Measurements from ENCODE around the gene AMFR. TPM values are rescaled to one million over a fixed set of nuclear protein-coding genes. Genes with fewer than 3 reads are reported as not detected.
A peak's percentile ranks its signal among the peaks of the same experiment; 100 is the strongest.

AMFR gene
- total RNA-seq, 2 experiments from 2014 or later, result 42.0 to 45.4 TPM

GRCh38 chr16:56356276-56357240 lies 68.8 kb downstream of the AMFR start:
- H3K4me3 Mint-ChIP-seq, result peak overlapping the region; percentile 73
- H3K4me1 Mint-ChIP-seq (ENCODE audit: low read depth), result peaks cover 23% of the 10 kb centered on the region
- CTCF ChIA-PET, result interaction anchor here (0.7 to 1.8 kb wide), 16 partner anchors 8 to 413 kb away, joined by 3 to 11 read pairs (median 3); partner anchors contain the start of gene AMFR
- peak overlapping the region; percentile 89 for H3K27ac Mint-ChIP-seq
- no peaks in the 10 kb centered on the region for H3K9me3 Mint-ChIP-seq
- POLR2A ChIA-PET, result interaction anchor here (1.1 kb wide), 2 partner anchors 71 to 95 kb away, joined by 3 to 4 read pairs; partner anchors contain the start of genes NUDT21 and OGFOD1
- intact Hi-C loops (cut with micrococcal nuclease), result loop anchor here (1.0 to 5.0 kb wide), 3 partner anchors 69 to 154 kb away; partner anchors contain the start of genes AMFR, NUDT21 and OGFOD1
- H3K36me3 Mint-ChIP-seq, result no peaks in the 10 kb centered on the region
- DNase-seq, result peak; percentile 74
- H3K27me3 Mint-ChIP-seq, result no peaks in the 10 kb centered on the region

GRCh38 chr16:56355786-56356275 lies 69.5 kb downstream of the AMFR start:
- H3K36me3 Mint-ChIP-seq, result no peaks in the 10 kb centered on the region
- H3K27me3 Mint-ChIP-seq, result no peaks in the 10 kb centered on the region
- intact Hi-C loops (cut with micrococcal nuclease), result loop anchor here (5.0 kb wide), 1 partner anchor 96 kb away; the partner anchor contains the start of genes NUDT21 and OGFOD1
- no peak overlapping the region for H3K27ac Mint-ChIP-seq
- H3K4me1 Mint-ChIP-seq (ENCODE audit: low read depth), result peaks cover 23% of the 10 kb centered on the region
- ChIA-PET CTCF (interaction anchor here (0.7 to 1.8 kb wide), 12 partner anchors 8 to 412 kb away, joined by 3 to 11 read pairs (median 4); no protein-coding TSS in a partner anchor), POLR2A (no interaction called here)
- DNase-seq, result peak; percentile 7
- peak overlapping the region; percentile 73 for H3K4me3 Mint-ChIP-seq
- H3K9me3 Mint-ChIP-seq, result no peaks in the 10 kb centered on the region

DNA sequence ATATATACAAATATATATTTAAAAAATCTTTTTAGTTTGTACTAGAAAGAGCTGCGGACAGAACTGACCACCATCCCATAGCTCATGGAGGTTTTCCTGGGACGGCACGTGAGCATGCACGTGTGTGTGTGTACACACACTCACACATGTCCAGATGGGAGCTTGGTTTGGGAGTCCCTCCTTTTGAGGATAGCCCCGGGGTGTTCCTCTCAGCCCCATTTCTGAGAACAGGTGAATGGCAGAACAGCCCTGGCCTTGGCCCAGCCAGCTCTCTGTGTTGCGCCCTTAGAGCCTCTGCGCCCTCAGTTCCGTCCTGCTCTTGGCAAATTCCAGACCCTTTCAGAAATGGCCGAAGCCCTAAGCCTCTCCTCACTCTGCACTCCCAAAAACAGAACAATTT lies 70.1 kb downstream of the AMFR start:
- H3K36me3 Mint-ChIP-seq, result no peaks in the 10 kb centered on the region
- CTCF ChIA-PET, result no interaction called here
- H3K27ac Mint-ChIP-seq, result no peak overlapping the region
- POLR2A ChIA-PET, result no interaction called here
- H3K4me1 Mint-ChIP-seq (ENCODE audit: low read depth), result peaks cover 23% of the 10 kb centered on the region
- H3K27me3 Mint-ChIP-seq, result no peaks in the 10 kb centered on the region
- no peaks in the 10 kb centered on the region for H3K9me3 Mint-ChIP-seq
- peak; percentile 6 for DNase-seq
- intact Hi-C loops (cut with micrococcal nuclease), result loop anchor here (5.0 kb wide), 1 partner anchor 97 kb away; the partner anchor contains the start of genes NUDT21 and OGFOD1
- H3K4me3 Mint-ChIP-seq, result no peak overlapping the region

DNA sequence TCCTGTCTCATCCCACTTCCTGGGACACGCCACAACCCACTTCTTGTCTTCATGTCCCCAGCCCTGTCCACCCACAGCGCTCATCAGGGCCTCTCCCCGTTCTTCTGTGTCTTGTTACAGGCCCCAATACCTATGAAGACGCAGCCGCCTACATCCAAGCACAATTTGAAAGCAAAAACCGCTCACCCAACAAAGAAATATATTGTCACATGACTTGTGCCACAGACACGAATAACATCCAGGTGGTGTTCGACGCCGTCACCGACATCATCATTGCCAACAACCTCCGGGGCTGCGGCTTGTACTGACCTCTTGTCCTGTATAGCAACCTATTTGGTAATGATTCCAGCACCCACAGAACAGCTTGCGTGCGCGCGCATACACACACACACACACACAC lies 70.6 kb downstream of the AMFR start:
- CTCF ChIA-PET, result no interaction called here
- peak; percentile 8 for DNase-seq
- Mint-ChIP-seq H3K27ac (no peak overlapping the region), H3K36me3 (no peaks in the 10 kb centered on the region), H3K4me1 (ENCODE audit: low read depth) (peaks cover 20% of the 10 kb centered on the region), H3K4me3 (no peak overlapping the region), H3K9me3 (no peaks in the 10 kb centered on the region), H3K27me3 (no peaks in the 10 kb centered on the region)
- POLR2A ChIA-PET, result no interaction called here
- intact Hi-C loops (cut with micrococcal nuclease), result loop anchor here (5.0 kb wide), 1 partner anchor 98 kb away; the partner anchor contains the start of genes NUDT21 and OGFOD1

DNA sequence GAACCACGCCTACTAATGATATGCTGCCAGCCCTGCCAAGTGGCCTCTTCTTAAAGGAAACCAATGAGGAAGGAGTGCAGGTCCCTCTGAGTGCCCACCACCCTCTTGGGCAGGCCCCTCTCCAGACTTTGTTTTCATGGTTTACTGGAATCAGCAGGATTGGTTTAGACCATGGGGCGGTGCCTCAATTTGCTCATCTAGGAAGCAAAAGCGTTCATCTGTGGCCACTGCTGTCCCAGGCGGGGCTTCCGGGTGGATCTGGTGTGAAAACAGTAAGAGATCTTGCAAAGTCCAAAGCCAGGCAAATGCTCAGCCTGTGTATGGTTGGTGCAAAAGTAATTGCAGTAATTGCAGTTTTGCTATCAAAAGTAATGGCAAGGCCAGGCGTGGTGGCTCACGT lies 71.3 kb downstream of the AMFR start:
- CTCF ChIA-PET, result no interaction called here

GRCh38 chr16:56353054-56353921 lies 72.1 kb downstream of the AMFR start:
- peak; percentile 3 for DNase-seq
- ChIA-PET POLR2A (no interaction called here), CTCF (no interaction called here)
- intact Hi-C loops (cut with micrococcal nuclease), result no loop called here
- Mint-ChIP-seq H3K4me3 (no peak overlapping the region), H3K27ac (no peak overlapping the region), H3K4me1 (ENCODE audit: low read depth) (peaks cover 17% of the 10 kb centered on the region), H3K9me3 (no peaks in the 10 kb centered on the region), H3K27me3 (no peaks in the 10 kb centered on the region), H3K36me3 (no peaks in the 10 kb centered on the region)

More for the DNA sequence above, 71.3 kb downstream of the AMFR start:
- Mint-ChIP-seq H3K36me3 (no peaks in the 10 kb centered on the region), H3K4me3 (no peak overlapping the region), H3K27me3 (no peaks in the 10 kb centered on the region), H3K4me1 (ENCODE audit: low read depth) (peaks cover 17% of the 10 kb centered on the region), H3K9me3 (no peaks in the 10 kb centered on the region), H3K27ac (no peak overlapping the region)
- peak; percentile 2 for DNase-seq
- intact Hi-C loops (cut with micrococcal nuclease), result no loop called here
- POLR2A ChIA-PET, result no interaction called here

DNA sequence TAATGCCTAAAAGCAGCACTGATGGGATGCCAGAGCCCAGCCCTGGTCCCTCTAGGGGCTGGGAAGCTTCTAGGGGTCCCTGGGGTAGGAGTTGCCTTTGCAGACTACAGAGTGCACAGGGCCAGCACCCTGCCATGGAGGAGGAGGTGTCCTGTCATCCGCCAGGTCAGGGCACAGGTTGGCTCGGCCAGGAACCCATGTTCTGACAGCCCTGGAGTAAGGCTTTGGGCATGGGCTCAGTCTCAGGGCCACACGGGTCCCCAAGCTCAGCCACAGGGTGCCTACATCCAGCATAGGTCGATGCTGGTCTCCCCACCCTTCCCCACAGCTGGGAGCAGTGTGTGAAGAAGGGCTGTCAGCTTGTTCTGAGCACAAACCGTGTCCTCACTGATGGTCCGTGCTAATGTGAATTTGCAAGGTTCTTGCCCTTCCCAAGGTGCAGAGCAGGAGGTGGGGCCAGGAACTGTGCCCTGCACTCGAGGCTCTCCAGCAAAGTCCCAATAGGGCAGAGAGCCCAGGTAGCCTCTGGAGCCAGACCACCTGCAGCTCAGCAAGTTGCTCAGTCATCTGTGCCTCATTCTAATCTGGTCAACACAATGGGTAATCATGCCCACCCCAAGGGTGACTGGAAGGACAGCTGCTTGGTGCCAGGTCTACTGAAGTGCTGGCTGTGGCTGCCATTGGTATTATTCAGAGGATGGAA lies 72.8 kb downstream of the AMFR start:
- no peak for DNase-seq
- H3K9me3 Mint-ChIP-seq, result no peaks in the 10 kb centered on the region

DNA sequence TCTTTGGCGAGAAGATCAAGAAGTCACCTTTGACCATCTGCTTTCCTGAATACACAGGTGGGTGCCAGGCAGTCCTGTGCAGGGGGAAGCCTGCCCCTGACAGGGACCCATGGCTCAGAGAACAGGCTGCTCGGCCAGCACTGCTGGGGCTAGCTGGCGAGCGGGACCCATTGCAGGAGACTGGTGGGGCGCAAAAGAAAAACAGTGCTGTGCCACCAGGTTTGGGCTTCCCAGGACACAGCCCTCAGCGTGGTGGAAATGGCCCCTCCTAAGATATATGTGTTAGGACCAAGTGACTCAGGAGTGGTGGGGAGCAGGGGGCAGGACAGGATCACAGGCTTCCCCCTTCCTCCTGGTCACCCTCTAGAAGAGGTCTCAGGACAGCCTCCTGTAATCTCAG lies 73.9 kb downstream of the AMFR start:
- no peaks in the 10 kb centered on the region for H3K36me3 Mint-ChIP-seq
- no peak overlapping the region for H3K4me3 Mint-ChIP-seq
- no peak overlapping the region for H3K27ac Mint-ChIP-seq
- POLR2A ChIA-PET, result no interaction called here
- intact Hi-C loops (cut with micrococcal nuclease), result no loop called here
- peaks cover 1% of the 10 kb centered on the region for H3K27me3 Mint-ChIP-seq
- no peaks in the 10 kb centered on the region for H3K9me3 Mint-ChIP-seq
- peaks cover 6% of the 10 kb centered on the region for H3K4me1 Mint-ChIP-seq (ENCODE audit: low read depth)
- CTCF ChIA-PET, result no interaction called here
- no peak for DNase-seq

More for the DNA sequence above, 72.8 kb downstream of the AMFR start:
- Mint-ChIP-seq H3K27me3 (peaks cover 1% of the 10 kb centered on the region), H3K27ac (no peak overlapping the region), H3K4me1 (ENCODE audit: low read depth) (peaks cover 16% of the 10 kb centered on the region), H3K4me3 (no peak overlapping the region), H3K36me3 (no peaks in the 10 kb centered on the region)
- intact Hi-C loops (cut with micrococcal nuclease), result no loop called here
- ChIA-PET POLR2A (no interaction called here), CTCF (no interaction called here)

GRCh38 chr16:56350491-56351405 lies 74.6 kb downstream of the AMFR start:
- ChIA-PET CTCF (no interaction called here), POLR2A (no interaction called here)
- H3K27me3 Mint-ChIP-seq, result peaks cover 1% of the 10 kb centered on the region
- no peak for DNase-seq
- H3K27ac Mint-ChIP-seq, result no peak overlapping the region
- H3K4me3 Mint-ChIP-seq, result no peak overlapping the region
- intact Hi-C loops (cut with micrococcal nuclease), result no loop called here
- H3K4me1 Mint-ChIP-seq (ENCODE audit: low read depth), result no peaks in the 10 kb centered on the region
- H3K9me3 Mint-ChIP-seq, result no peaks in the 10 kb centered on the region
- no peaks in the 10 kb centered on the region for H3K36me3 Mint-ChIP-seq

DNA sequence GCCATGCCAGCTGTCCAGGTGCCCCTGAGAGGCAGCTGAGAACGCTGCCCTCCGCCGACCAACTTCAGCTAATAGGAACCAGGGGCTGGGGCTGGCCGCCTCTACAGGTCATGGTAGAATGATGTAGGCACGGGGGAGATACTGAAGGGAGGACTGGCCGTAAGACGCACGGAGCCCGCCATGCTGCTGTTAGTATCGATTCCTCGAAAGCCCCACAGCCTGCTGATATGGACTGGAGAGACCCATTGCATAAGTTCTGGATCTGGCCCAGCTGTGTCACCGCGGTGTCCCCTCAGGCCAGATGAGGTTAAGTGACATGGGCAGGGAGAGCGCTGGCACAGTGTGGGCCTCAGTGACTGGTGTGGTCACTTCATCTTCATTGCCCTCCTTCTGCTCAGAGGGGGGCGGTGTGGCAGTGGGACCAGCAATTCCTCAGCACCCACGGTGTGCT lies 75.6 kb downstream of the AMFR start:
- Mint-ChIP-seq H3K36me3 (no peaks in the 10 kb centered on the region), H3K4me3 (no peak overlapping the region), H3K27ac (no peak overlapping the region), H3K9me3 (no peaks in the 10 kb centered on the region), H3K4me1 (ENCODE audit: low read depth) (no peaks in the 10 kb centered on the region), H3K27me3 (peaks cover 1% of the 10 kb centered on the region)
- intact Hi-C loops (cut with micrococcal nuclease), result no loop called here
- ChIA-PET CTCF (no interaction called here), POLR2A (no interaction called here)
- DNase-seq, result no peak

DNA sequence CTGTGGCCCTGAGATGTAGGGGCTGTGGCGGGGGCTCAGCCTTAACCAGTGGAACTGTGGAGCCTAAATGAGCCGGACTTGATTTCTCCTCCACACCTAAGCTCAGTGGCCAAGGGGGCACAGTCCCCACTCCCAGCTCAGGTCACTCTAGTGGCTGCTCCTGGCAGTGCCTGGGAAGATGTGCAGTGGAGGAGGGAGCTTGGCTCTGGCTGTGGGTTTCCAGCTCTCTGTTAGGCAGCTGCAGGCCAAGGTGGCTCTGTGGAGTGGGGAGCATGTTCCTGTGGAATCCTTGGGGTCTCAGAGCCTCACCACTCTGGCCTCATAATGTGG lies 76.3 kb downstream of the AMFR start:
- H3K27ac Mint-ChIP-seq, result no peak overlapping the region
- no peak for DNase-seq
- peaks cover 1% of the 10 kb centered on the region for H3K27me3 Mint-ChIP-seq
- H3K4me3 Mint-ChIP-seq, result no peak overlapping the region
- H3K4me1 Mint-ChIP-seq (ENCODE audit: low read depth), result no peaks in the 10 kb centered on the region
- POLR2A ChIA-PET, result no interaction called here
- intact Hi-C loops (cut with micrococcal nuclease), result no loop called here
- no peaks in the 10 kb centered on the region for H3K36me3 Mint-ChIP-seq
- CTCF ChIA-PET, result no interaction called here
- no peaks in the 10 kb centered on the region for H3K9me3 Mint-ChIP-seq
